ENCODE data around the gene SORBS1.

SORBS1 gene

GRCh38 chr10:95305606-95306317 lies 255.4 kb downstream of the SORBS1 start:
- DNase-seq = no peak

DNA sequence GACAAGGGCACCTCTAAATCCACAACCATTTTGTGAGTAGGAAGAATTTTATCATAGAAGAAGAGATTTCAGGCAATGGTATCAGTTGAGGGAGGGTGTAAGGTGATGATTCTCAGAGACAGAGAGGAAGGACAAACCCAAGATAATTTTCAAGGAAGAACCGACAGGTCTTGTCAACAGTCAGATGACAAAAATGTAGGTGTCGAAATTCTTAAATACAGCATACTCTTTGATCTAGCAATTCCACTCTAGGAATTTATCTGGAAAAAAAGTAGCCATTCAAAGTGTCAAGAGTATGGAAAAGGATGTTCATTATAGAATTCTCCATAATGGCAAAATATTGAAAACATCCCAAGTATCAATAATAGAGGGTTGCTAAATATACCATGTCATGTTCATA lies 256.2 kb downstream of the SORBS1 start:
- DNase-seq = no peak

DNA sequence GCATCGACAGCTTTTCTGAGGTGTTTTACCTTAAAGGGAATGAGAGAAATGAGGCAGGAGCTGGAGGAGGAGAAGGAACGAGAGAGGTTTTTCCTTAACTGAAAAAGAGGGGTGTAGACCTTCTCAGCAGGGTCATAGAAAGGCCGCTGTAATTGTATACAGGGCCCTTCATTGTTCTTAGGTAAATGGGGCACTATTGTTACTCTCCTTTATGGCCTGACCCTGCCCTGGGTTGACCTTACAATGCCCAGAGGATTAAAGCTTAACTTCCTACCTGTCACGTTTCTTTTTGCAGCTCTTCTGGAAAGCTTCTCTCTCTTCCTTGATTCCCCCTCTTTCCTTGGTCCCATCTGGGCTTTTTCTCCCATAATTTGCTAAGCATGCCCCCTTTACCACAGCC lies 256.7 kb downstream of the SORBS1 start:
- no peak for DNase-seq

DNA sequence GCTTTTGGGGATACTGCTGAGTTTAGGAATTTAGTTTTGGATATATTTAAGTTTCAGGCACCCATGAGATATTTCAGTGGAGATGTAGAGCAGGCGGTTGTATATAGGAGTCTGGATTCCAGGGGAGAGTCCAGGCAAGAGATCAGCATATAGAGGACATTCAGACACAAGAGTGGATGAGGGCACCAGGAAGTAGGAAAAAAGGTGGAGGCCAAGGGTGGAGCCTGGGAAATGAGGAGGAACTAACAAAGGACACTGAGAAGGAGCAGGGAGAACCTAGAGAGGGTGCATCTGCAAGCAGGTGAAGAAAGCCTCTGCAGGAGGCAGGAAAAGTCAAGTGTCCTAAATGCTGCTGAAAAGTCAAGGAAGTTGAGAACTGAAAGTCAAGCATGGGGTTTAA lies 257.2 kb downstream of the SORBS1 start:
- DNase-seq = no peak

DNA sequence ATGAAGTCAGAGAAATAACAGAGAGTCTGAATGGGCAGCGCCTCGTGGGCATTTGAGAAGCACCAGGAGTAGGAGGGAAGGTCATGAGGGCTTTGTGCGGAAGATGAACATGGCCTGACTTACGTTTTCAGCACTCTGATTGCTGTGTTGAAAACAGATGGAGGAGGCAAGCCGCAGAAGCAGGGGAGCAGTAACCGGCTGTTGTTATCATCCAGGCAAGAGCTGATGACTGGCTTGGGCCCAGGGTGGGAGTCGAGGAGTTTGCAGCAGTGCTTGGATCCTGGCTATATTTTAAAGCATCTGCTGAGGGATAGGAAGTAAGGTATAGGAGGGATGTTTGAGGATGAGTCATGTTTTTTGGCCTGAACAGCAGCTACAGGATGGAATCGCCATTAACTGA lies 257.6 kb downstream of the SORBS1 start:
- no peak for DNase-seq

GRCh38 chr10:95300022-95300539 lies 261.1 kb downstream of the SORBS1 start:
- no peak for DNase-seq

DNA sequence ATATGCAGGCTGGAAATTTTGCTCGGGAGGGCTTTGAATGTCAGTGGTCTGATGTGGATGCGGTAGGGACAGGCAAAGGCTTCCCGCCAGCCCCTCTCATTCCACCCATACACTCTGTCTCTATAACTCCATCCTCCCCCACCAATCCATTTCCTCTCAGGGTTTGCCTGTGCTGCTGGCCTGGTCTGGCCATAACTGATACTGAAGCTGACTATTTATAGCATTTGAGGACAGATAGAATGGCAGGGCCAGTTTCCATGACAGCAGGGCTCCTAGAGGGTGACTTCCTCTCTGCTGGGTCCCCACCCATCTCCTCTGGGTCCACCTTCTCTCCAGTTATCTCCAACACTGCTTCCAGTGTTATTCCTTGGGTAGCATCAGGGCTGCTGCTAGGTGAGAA lies 263.8 kb downstream of the SORBS1 start:
- no peak for DNase-seq

DNA sequence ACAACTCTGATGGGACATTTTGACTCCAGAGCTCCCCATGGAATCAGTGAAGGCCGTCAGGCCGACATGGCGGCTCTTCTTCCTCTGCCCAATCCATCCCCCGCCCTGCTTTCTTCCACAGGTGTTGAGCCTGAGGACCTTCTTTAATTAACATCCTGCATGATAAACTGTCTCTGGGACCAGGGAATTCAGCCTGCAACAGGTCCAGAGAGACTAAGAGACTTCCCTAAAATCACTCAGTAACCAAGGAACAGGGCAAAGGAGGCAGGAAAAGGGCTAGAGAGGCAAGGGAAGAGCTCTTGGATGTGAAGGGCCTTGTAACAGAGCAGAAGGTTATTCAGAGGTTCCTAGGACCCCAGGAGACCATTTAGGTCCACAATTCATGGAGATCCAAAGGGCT lies 264.4 kb downstream of the SORBS1 start:
- DNase-seq = no peak

- peak; percentile 18 for DNase-seq
These were observed 266.0 kb downstream of the SORBS1 start for GRCh38 chr10:95295031-95295755.

DNA sequence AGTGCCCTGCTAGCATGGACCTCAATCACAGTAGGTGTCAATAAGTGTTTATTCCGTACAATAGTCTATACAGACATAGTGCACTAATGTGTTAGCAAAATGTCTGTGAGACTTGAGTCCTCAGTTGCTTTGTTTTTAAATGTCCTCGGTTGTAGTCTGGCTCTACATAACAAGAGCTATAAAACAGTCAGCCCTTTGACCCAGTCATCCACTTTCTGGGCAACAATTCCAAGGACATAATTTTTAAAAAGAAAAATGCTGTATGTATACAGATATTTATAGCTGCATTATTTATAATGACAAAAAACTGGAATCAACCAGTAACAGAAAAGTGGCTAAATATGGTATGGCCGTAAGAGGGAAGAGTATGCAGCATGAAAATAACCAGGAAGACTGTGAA lies 267.5 kb downstream of the SORBS1 start:
- no peak for DNase-seq

GRCh38 chr10:95291365-95292039 lies 269.7 kb downstream of the SORBS1 start:
- DNase-seq = no peak

DNA sequence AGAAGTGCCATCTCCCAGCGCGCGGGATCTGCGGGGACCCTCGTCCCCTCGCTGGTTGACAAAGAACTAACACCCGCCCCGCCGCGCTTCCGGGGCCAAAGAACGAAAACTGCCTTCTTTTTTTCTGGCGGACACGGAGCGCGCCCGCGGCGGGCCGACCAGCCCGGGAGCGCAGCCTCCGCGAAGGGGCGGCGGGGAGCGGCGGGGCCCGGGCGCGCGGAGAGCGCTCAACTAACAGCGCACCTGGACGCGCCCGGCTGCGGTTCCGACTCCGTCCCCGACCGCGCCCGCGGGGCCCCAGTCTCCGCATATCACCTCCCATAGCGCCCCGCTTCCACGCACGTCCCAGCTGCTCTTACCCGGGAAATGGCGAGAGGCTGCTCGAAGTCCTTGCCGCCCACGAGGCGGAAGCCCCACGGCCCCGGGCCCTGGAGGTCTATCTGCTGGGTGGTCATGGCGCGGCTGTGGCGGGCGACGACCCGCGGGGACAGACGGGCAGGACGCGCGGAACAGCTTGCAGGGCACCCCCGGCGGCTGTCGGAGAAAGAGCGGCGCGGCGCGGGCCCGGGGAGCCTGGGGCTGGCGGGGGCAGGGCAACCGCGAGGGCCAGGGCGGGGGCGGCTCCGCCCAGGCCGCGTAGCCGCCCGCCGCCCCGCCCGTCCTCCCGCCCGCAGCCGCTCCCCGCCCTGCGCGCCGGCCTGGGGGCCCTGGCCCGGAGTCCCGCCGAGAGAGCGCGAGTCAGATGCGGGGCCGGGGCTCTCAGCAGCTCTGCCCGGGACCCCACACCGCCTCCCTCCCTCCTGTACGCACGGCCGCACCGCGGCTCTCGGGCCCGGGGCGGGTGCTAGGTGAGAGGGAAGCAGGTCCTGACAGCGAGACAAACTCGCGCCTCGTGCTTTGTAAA lies 270.5 kb downstream of the SORBS1 start, which contains the start of gene PDLIM1:
PDLIM1 (minus strand) TSS at position 543 of the 904 bp plus-strand sequence; CDS start at position 455, 88 bp downstream.
- no peak for DNase-seq

DNA sequence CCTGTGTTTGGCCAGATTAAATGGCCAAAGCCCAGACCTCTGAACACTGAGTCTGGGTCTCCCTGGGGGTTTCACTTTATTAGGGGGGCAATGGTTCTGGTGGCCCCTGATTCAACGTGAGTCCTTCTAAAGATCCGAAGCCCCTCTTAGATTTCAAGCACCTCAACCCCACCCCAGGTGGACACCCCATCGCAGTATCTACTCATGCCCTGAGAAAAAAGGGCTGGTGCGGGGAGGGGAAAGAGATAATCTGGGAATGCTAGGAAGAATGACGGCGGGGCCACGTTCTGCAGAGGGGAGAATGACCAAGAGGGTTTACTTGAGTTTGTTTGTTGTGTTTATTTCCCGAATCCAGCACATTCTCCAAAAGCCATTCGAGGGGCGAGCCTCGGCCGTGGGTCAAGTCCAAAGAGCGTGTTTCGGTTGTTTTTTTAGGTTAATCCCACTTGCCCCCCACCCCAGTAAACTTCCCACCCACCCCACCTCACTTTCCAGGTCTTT lies 271.2 kb downstream of the SORBS1 start:
- DNase-seq = no peak

DNA sequence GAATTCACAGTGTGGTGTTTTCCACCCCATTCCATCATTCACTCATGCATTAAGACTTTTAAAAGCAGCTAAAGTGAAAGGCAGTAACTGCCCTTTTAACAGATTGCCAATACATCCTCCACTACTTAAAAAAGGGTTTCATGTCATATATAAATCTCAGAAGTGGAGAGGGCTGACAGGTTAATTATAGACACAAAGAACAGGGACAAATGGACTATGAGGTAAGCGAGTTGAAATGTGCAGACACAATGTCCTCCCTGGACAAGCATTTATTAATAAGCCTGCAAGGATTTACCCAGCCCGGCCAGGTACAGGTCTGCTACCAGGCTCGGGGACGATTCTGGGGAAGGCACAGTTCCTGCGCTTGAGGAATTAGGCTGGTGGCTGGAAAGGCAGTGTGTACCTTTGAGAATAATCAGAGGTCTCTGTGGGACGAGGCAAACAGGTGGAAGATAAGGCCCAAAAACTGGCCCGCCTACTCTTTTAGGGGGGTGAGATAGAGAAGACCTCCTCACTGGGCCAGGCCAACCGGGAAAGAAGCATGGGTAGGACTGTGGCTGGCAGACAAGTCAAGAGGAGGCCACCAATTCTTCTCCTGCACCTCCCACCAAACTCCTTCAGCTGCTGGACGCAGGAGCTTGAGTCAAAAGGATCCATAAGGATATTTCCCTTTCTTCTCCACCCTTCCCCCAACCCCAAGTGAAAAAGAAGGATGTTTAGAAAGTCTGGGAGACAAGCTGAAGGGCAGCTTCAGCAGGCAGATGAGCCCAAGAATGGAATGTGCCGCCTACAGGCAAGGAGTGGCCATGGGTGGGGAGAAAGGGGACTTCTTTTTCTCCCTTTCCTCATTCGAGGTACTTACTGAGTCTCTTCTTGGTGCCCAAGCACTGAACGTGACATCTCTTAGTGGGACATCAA lies 271.9 kb downstream of the SORBS1 start:
- DNase-seq = no peak

DNA sequence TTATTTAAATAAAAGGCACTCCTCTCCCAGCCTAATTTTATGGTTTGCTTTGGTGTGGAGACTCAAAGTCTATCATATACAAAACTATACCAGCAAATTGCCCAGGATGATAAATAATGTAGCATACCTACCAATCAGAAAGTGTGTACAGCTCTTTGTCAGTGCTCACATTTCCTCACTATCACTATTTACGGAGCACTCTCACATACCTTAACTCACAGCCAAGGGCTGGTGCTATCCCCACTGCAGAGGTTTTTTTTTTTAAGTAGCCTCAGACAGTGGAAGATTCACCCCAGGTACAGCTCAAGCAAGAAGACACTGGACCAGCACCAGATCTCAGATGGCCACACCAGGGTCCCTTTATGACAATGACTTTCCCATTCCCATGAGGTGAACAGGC lies 272.9 kb downstream of the SORBS1 start:
- DNase-seq = no peak

GRCh38 chr10:95287281-95287680 lies 273.9 kb downstream of the SORBS1 start:
- DNase-seq = no peak

DNA sequence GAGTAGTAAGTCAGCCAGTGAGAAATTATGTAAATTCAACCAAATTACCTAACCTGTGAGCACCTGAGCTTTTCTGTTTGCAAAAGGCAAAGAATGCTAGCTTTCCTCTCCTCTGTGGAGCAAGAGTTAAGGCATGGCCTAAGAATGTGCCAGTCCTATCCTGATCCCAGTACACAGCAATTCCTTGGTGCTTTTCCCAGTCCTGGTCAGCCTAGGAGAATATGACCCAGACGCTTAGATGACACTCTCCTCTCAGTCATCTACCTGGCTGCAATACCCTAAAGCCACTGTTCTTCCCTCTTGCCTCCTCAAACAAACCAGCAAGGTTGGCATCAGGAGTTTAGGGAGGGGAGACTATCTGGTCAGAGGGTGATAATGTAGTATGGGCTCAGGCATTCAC lies 274.5 kb downstream of the SORBS1 start:
- DNase-seq = no peak

- no peak for DNase-seq
These were observed 275.6 kb downstream of the SORBS1 start for GRCh38 chr10:95285556-95285955.

DNA sequence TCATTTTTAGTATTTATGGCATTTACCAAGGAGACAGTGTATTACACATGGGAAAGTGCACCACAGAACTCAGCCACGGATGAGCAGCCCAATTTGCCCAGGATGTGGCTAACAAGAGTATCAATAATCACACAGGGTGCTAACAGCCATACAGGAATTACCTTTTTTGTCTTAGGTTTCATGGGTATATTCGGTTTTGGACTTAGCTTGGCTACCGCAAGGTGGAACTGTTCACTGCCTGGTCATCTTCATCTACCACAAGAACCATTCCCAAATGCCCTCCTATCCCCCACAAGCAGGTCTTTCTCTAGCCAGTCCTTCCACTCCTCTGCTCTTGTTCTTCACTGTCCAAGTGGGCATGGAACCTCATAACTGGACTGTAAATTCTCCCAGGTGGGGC lies 276.4 kb downstream of the SORBS1 start:
- DNase-seq = no peak

DNA sequence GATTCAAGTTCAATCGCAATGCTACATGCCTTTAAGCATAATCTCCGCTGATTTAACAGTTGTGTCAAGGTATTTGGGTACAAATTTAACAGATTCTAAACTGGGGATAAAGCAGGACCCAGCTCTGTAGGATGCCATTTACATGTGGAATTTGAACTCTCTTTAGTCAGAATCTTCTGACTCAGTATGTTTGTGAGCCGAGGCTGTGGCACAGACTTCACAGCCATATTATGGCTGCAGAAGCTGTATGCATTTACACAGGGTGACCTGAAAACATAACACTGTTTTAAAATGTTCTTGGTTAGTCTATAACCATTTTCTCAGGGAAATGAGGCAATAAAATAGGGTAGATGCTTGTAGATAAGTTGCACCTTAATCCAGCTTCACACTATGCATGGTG lies 279.1 kb downstream of the SORBS1 start:
- no peak for DNase-seq

GRCh38 chr10:95281206-95281605 lies 280.0 kb downstream of the SORBS1 start:
- DNase-seq = no peak
